Stimulated activated naive CD8-positive, alpha-beta T cell treated with anti-CD3 and anti-CD28 coated beads, Interleukin-15, Interleukin-2, amounts not matched to agents 100 U/mL and 50 U/mL, for 24 hours (primary cell): Measurements from ENCODE around the gene COL23A1.

Experiments
- ATAC-seq: fragments of 150-1000 bp; cut with Tn5 transposase; one replicate; pipeline ENCODE4 v1.10.0; 2021
- DNase-seq: peaks from one replicate; pipeline ENCODE4 v3.0.0; 2021

COL23A1 gene

DNA sequence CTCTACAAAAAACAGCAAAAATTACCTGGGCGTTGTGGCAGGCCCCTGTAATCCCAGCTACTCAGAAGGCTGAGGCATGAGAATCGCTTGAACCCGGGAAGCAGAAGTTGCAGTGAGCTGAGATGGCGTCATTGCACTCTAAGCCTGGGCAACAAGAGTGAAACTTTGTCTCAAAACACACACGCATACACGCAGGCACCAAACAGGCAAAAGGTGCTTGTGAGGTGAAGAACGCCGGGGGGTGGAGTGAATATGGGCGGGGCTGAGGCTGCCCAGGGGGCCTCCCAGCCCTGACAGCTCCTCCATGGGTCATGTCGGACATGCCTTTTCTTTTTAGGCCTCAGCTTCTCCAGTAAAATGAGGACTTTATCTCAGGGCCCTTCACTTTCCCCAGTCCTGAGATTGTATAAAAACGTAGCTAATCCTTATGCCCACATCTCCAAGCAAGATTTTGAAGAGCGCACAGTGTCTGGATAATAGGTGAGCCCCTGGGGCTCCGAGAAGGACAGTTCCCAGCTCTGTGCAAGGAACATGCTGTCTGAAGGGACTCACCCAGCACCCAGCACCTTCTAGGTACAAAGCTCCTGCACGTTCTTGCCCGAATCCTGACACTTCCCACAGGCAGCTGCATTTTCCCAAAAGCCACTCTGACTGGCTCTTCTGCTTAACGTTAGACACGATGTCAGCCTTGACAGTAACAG, 168.3 kb downstream of the COL23A1 start:
- no peak for DNase-seq
- no peak for ATAC-seq

DNA sequence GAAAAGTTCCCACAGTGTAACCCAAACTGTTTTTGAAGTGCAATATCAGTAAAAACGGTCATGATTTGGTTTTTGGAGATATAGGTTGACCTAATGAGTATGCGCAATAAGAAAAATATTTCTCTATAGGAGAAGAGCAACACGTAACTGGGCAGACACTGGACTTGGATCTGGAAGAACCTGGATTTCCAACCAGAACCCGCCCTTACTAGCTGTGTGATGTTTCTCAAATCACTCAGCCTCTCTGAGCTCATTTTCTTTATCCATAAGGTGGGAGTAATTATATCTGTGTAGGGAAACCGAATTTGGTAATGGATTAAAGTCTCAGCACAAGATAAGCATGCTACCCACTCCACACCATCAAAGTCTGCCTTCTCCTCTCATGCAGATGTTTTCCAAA, 169.1 kb downstream of the COL23A1 start:
- DNase-seq (no peak), ATAC-seq (no peak)

GRCh38 chr5:178420354-178420781, 169.8 kb downstream of the COL23A1 start:
- ATAC-seq (no peak), DNase-seq (no peak)

DNA sequence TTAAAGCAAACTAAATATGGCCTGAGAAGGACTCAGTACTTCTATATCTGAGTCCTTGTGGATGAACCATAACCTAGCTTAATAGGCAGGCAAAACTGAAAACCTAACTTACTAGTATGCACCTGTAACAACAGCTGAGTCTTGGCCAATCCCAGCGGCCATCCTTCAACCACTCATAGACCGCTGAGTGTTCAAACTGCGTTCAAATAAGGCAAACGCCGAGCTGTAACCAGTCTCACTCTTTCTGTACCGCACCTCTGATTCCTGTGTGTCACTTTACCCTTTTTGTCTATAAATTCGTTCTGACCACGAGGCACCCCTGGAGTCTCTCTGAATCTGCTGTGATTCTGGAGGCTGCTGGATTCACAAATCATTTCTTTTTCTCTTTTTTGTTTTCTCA, 170.5 kb downstream of the COL23A1 start:
- ATAC-seq (no peak), DNase-seq (no peak)

GRCh38 chr5:178419196-178419595, 171.0 kb downstream of the COL23A1 start:
- ATAC-seq, result no peak

GRCh38 chr5:178418471-178419010, 171.7 kb downstream of the COL23A1 start:
- ATAC-seq (no peak), DNase-seq (no peak)

More at GRCh38 chr5:178419196-178419595, 171.0 kb downstream of the COL23A1 start:
- DNase-seq, result no peak

GRCh38 chr5:178418031-178418430, 172.2 kb downstream of the COL23A1 start:
- ATAC-seq, result no peak
- DNase-seq, result no peak

GRCh38 chr5:178417391-178417811, 172.8 kb downstream of the COL23A1 start:
- ATAC-seq (no peak), DNase-seq (no peak)

DNA sequence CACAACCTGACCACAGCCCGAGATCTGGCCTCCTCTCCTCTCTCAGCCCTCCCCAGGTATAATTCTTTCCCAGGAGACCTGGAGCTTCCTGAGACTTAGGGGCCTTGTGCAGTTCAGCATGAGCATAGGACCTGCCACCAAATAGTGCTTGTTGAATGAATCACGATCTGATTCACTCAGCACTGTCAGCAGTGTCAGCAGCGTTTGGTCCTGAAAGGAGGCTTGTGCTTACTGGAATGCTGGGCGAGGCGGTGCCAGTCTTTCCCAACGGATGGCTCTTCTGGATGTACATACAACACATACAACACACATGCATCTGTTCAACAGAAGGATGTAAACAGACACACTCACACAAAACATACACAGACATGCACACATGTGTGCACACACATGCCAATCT, 173.3 kb downstream of the COL23A1 start:
- DNase-seq, result no peak
- ATAC-seq, result no peak

GRCh38 chr5:178416206-178416882, 173.8 kb downstream of the COL23A1 start:
- no peak for DNase-seq
- no peak for ATAC-seq

DNA sequence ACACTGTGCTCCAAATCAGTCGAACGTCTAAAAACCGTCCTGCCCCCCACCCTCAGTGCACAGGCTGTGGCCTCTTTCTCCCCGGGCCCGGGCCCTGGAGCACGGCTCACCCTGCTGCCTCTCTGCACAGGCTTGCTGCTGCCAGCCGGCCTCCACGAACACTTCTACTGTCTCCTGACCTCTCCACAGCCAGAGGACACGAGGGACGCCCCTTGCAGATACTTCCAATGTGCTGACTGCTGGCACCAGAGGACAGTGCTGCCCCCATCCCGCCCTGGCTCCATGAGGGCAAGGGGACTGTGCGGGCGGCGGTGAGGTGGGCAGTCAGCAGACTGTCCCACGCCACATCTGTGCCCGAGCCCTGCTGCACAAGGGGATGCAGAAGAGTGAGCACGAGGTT, 174.8 kb downstream of the COL23A1 start:
- no peak for ATAC-seq
- DNase-seq, result no peak

DNA sequence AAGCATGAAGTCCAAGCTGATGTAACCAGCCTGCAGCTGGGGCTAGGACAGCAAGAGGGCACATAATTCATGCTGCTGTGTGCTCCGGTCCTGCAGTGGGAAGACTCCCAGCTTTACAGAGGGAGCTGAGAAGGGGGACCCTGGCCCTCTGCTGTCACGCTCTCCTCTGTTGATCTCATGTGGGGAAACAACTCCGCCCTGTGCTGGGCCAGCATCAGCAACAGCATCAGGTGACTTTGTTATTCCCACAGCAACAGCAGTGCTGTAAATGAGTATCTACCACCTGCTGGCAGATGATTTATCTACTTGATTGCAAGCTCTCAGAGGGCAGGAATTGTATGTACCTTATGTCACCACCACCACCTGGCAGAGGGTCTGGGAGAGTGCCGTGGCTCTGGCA, 176.2 kb downstream of the COL23A1 start:
- no peak for ATAC-seq
- DNase-seq, result no peak

DNA sequence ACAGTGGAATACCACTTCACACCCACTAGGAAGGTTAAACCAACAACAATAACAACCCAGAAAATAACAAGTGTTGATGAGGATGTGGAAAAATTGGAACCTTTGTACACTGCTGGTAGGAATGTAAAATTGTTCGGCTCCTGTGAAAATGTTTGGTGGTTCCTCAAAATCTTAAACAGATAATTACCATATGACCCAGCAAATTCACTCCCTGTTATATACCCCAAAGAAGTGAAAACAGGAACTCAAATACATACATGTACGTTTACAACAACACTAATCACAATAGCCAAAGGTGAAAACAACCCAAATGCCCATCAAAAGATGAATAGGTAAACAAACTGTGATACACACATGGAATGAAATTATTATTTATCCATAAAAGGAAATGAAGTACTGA, 179.1 kb downstream of the COL23A1 start:
- ATAC-seq, result no peak
- no peak for DNase-seq

DNA sequence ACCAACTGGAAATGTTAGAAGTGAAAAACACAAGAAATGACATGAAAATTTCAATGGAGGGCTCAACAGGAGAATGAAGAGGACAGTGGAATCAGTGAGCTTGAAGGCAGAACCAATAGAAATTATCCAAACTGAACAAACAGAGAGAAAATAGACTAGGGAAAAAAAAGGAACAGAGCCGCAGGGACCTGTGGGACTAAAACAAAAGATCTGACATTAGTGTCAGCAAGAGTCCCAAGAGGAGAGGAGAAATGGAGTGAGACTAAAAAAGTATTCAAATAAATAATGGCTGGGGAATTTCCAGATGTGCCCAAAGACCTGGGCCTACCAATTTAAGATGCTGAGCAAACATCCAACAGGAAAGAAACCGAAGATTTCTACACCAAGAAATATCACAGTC, 182.5 kb downstream of the COL23A1 start:
- ATAC-seq, result no peak

DNA sequence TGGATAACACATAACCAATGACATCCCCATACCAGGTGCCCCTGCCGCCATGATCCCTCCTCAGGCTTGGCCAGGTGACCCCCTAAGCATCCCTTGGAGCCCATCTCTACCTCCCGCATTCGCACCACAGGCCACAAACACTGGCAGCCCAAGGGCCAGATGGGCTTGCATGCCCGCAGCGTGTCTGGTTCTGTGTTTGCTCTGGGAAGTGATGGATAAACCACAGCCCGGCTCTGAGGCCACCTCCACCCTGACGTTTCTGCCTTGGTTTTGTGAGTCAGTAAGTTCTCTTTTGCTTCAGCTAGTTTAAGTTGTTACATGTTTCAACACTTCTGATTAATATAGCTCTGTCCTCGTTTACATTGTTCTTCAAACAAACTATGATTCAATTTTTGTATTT, 185.2 kb downstream of the COL23A1 start:
- DNase-seq (no peak), ATAC-seq (no peak)

More for the DNA sequence above, 182.5 kb downstream of the COL23A1 start:
- DNase-seq, result no peak

DNA sequence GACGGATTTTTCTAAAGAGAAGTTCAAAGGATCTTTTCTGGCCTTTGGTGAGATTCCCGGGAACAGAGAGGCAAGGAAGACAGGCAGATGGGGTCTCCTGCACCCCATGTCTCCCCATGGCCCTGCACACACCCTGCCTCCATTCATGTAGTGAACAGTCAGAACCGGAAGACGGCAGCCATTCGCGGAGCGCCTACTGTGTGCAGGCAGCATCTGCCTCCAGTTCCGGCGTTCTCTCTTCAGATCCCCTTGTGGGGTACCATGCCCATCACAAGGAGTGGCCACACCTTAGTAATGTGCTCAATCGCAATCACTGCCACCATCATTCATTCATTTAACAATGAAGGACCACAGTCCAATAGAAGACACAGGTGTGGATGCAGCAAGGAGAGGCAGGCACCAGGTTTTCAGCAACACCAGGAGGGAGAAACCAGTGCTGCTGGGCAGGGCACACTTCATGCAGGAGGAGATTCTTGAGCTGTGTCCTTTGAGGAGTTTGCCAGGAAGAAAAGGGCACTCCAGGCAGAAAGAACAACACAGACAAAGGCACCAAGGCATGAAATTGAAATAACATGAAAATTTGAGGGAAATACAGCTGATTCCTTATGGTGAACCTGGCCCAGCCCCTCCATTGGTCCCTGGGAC, 186.1 kb downstream of the COL23A1 start:
- ATAC-seq (no peak), DNase-seq (no peak)

GRCh38 chr5:178403351-178403750, 186.8 kb downstream of the COL23A1 start:
- ATAC-seq, result no peak
- no peak for DNase-seq

DNA sequence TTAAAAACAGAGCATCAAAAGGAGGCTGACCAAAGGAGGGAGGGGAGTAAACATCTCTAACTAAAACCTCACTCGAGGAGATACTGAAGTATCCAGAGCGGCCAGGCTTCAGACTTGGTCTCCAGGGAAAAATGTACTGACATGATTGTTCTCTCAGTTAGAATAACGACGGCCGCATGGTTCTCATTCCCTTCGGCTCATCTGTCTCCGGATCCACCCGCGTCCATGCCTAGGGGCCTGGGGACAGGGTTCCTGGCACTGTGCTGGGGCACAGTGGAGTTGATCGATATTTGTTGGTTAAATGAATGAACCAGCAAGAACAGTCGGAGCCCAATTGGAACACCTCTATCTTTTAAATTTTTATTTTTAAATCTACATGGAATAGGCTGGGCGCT, 190.5 kb downstream of the COL23A1 start:
- DNase-seq, result no peak
- no peak for ATAC-seq

DNA sequence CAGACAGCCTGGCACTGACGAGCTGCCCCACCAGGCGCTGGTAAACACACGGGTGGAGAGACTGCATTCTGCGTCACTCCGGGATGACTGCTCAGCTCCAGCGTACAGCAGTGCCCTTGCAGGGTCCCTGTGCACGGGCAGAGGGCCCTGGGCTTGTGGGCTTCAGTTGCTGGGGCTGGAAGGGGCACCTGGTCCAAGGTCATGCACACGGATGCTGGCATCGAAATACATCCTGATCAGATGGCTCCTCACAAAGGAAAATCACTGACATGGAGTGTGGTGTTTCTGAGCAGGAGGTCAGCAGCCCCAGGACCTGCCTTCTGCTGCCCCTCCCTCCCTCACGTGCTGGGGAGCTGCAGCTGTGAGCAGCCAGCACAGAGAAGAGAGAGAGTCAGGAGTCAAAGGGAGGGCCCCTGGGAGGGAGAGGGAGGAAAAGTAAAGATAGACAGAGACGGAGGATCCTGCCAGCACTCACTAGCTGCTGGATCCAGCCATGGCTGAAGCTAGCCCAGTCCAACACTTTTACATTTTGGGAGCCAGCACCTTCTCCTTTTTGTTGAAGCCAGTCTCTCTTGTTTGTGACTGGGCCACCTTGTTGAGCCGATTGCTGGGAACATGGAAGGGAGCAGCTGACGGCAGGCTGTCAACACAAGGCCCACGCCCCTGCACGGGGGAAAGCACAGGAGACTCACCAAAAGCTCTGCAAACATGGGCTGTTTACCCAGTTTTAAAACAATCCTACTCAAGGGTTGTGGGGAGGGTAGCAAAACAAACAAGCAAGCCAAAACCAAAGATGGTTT, 191.1 kb downstream of the COL23A1 start:
- ATAC-seq, result no peak
- no peak for DNase-seq

DNA sequence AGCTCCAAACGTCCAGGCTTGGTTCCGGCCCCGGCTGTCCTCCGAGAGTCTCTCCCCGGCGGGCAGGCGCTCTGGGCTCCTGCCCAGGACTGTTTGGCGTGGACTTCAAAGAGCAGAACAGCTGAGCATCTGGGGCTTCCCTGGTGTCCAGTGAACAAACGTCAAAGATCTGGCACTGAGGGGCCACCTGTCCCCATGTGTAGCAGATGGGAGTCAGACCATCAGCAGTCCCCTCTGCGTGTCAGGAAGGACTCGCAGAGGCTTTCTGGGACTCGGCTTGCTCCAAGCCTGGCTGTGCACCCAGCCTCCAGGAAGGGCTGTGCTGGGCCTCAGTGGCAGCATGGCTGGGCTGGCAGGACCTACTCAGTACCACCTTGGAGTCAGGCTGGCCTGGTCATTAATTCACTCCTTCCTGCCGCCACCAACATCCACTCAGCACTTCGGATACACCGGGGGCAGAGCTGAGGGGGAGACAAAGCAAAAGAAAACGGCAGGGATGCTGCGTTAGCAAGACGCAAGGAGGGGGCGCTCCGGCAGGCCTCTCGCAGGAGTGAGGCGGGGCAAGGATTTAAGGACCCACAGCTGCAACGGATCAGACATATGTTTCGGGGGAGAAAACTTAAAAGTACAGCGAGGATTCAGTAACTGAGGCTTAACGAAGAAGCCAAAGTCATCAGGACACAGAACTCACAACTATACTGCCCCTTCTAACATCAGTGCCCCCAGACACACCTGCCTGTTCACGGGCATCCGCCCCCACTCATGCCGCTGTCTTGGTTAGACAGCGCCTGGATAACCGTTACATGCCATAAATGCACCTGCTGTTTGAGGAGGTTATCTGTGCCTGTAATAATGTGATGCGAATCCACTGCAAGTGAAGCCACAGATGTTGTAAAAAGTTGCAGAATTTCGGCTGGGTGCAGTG, 193.1 kb downstream of the COL23A1 start:
- DNase-seq, result no peak
- ATAC-seq, result no peak

GRCh38 chr5:178394074-178394473, 196.1 kb downstream of the COL23A1 start:
- ATAC-seq (no peak), DNase-seq (no peak)
